ENCODE data around the gene ETFBKMT. TPM values are rescaled to one million over a fixed set of nuclear protein-coding genes. Genes with fewer than 3 reads are reported as not detected.
A peak's percentile ranks its signal among the peaks of the same experiment; 100 is the strongest.

The ETFBKMT gene
- total RNA-seq, 2 experiments from 2014 or later: 0.38 to 0.92 TPM

DNA sequence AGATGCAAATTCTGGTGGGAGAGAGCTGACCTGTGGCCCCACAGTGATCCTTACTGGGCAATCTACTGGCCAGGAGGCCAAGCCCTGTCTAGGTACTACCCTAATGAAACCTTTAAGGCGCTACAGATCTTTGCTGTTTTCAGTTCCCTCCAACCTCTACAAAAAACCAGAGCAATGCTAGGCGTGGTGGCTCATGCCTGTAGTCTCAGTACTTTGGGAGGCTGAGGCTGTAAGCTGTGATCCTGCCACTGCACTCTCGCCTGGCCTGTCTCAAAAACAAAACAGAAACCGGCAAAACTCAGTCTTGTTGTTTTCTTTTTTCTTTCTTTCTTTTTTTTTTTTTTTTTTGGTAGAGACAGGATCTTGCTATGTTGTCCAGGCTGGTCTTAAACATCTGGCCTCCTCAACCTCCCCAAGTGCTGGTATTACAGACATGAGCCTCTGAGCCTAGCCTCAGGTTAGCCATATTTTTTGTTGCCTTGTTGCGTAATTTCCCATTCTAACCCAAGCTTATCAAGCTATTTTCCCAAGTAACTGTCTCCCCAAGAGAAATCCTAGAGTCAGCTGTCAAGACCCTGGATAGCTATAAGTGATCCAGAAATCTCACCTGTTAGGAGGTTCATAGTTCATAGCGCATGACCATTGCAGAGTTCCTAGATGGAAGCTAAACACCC, 2.8 kb downstream of the ETFBKMT start:
- CTCF ChIA-PET: interaction anchor here (1.5 kb wide), 1 partner anchor 20 kb away, joined by 3 read pairs; no protein-coding TSS in a partner anchor
- H3K27me3 ChIP-seq (ENCODE audit: control insufficient read depth in 1 of 2, insufficient read depth in 2 of 2, low read length in 2 of 2): no peaks in the 10 kb centered on the region
- no peak overlapping the region for H3K27ac Mint-ChIP-seq
- POLR2A ChIA-PET: interaction anchor here (0.6 kb wide), 1 partner anchor 297 kb away, joined by 3 read pairs; the partner anchor contains the start of gene RESF1
- H3K4me1 Mint-ChIP-seq (ENCODE audit: low read depth): peaks cover 19% of the 10 kb centered on the region
- ATAC-seq (ENCODE audit: poor library complexity) (no peak), DNase-seq (no peak)
- no peaks in the 10 kb centered on the region for H3K9me3 Mint-ChIP-seq
- H3K36me3 Mint-ChIP-seq (ENCODE audit: low read depth): peaks cover 4% of the 10 kb centered on the region
- peaks cover 12% of the 10 kb centered on the region for H3K4me1 ChIP-seq (ENCODE audit: insufficient read depth, low read length)
- H3K9me3 ChIP-seq (ENCODE audit: control insufficient read depth in 1 of 2, insufficient read depth in 1 of 2, low read length in 2 of 2): no peaks in the 10 kb centered on the region
- TF ChIP-seq, protein P1, sequence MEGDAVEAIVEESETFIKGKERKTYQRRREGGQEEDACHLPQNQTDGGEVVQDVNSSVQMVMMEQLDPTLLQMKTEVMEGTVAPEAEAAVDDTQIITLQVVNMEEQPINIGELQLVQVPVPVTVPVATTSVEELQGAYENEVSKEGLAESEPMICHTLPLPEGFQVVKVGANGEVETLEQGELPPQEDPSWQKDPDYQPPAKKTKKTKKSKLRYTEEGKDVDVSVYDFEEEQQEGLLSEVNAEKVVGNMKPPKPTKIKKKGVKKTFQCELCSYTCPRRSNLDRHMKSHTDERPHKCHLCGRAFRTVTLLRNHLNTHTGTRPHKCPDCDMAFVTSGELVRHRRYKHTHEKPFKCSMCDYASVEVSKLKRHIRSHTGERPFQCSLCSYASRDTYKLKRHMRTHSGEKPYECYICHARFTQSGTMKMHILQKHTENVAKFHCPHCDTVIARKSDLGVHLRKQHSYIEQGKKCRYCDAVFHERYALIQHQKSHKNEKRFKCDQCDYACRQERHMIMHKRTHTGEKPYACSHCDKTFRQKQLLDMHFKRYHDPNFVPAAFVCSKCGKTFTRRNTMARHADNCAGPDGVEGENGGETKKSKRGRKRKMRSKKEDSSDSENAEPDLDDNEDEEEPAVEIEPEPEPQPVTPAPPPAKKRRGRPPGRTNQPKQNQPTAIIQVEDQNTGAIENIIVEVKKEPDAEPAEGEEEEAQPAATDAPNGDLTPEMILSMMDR (IDR thresholded peaks at IDR 0.05): no peak
- H3K4me3 Mint-ChIP-seq: peak overlapping the region; percentile 1
- intact Hi-C loops (cut with DNase I, micrococcal nuclease): loop anchor here in 1 of 2 experiments (2.0 kb wide), 1 partner anchor 16 kb away; no protein-coding TSS in a partner anchor
- no peaks in the 10 kb centered on the region for H3K27me3 Mint-ChIP-seq
- no peaks in the 10 kb centered on the region for H3K36me3 ChIP-seq (ENCODE audit: insufficient read depth, low read length)
- H3K27ac ChIP-seq (ENCODE audit: low read depth in 1 of 2, low read length in 2 of 2): no peak overlapping the region
- H3K4me3 ChIP-seq (ENCODE audit: low read length): no peak overlapping the region

DNA sequence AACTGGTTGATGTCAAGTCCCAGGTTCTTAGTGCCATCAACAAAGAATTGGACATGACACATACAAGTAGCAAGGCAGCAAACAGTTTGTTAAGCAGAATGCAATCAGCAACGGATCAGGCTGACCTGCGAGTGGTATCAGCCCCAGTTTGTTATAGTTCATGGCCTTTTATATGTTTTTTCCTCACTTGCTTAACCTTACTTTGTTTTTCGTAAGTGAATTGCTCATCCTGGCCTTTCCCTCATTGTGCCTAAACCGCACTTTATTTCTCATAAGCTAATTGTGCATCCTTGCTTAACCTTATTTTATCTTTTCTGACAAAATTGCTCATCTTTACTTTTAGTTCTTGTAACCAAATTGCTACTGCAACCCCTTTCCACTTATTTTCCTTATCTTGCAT, 4.1 kb downstream of the ETFBKMT start:
- Mint-ChIP-seq H3K36me3 (ENCODE audit: low read depth) (peaks cover 11% of the 10 kb centered on the region), H3K4me1 (ENCODE audit: low read depth) (peaks cover 11% of the 10 kb centered on the region), H3K27ac (peak overlapping the region; percentile 1), H3K4me3 (no peak overlapping the region), H3K27me3 (no peaks in the 10 kb centered on the region), H3K9me3 (no peaks in the 10 kb centered on the region)
- Histone ChIP-seq H3K4me1 (ENCODE audit: insufficient read depth, low read length) (peaks cover 9% of the 10 kb centered on the region), H3K36me3 (ENCODE audit: insufficient read depth, low read length) (no peaks in the 10 kb centered on the region), H3K27me3 (ENCODE audit: control insufficient read depth in 1 of 2, insufficient read depth in 2 of 2, low read length in 2 of 2) (no peaks in the 10 kb centered on the region), H3K27ac (ENCODE audit: low read depth in 1 of 2, low read length in 2 of 2) (no peak overlapping the region), H3K4me3 (ENCODE audit: low read length) (no peak overlapping the region), H3K9me3 (ENCODE audit: control insufficient read depth in 1 of 2, insufficient read depth in 1 of 2, low read length in 2 of 2) (peaks cover 0 to 3% of the 10 kb centered on the region in 2 experiments)
- TF ChIP-seq, protein P1 (IDR thresholded peaks at IDR 0.05): no peak
- POLR2A ChIA-PET: interaction anchor here (1.0 kb wide), 1 partner anchor 10 kb away, joined by 4 read pairs; no protein-coding TSS in a partner anchor
- intact Hi-C loops (cut with DNase I, micrococcal nuclease): loop anchor here in 1 of 2 experiments (2.0 kb wide), 1 partner anchor 15 kb away; no protein-coding TSS in a partner anchor
- DNase-seq (no peak), ATAC-seq (ENCODE audit: poor library complexity) (no peak)
- CTCF ChIA-PET: interaction anchor here (1.5 kb wide), 1 partner anchor 19 kb away, joined by 3 read pairs; no protein-coding TSS in a partner anchor

DNA sequence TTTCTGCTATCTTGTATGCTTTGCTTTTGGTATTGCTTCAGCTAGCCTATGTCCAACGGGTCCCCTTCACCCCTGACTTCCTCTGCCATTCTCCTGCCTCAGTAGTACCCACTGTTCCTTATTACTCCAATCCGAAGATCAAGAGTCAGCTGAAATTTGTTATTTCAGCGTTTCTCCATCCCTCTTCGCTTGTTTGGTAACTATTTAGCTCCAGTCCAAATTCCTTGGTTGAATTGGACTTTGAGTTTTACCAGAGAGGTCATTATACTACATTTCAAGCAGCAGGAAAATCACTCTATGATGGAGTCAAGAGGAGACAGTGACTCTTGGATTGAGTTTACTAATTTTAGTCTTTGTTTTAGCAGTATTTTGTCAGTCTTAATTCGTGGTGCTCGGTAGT, 4.5 kb downstream of the ETFBKMT start:
- ChIA-PET POLR2A (interaction anchor here (1.0 kb wide), 1 partner anchor 11 kb away, joined by 4 read pairs; no protein-coding TSS in a partner anchor), CTCF (interaction anchor here (1.5 kb wide), 1 partner anchor 18 kb away, joined by 3 read pairs; no protein-coding TSS in a partner anchor)
- H3K36me3 ChIP-seq (ENCODE audit: insufficient read depth, low read length): no peaks in the 10 kb centered on the region
- Mint-ChIP-seq H3K27me3 (no peaks in the 10 kb centered on the region), H3K4me1 (ENCODE audit: low read depth) (peaks cover 11% of the 10 kb centered on the region), H3K4me3 (no peak overlapping the region), H3K27ac (peak overlapping the region; percentile 1), H3K36me3 (ENCODE audit: low read depth) (peaks cover 15% of the 10 kb centered on the region), H3K9me3 (no peaks in the 10 kb centered on the region)
- DNase-seq (no peak), ATAC-seq (ENCODE audit: poor library complexity) (no peak)
- H3K4me1 ChIP-seq (ENCODE audit: insufficient read depth, low read length): peaks cover 8% of the 10 kb centered on the region
- H3K27me3 ChIP-seq (ENCODE audit: control insufficient read depth in 1 of 2, insufficient read depth in 2 of 2, low read length in 2 of 2): no peaks in the 10 kb centered on the region
- TF ChIP-seq, protein P1 (IDR thresholded peaks at IDR 0.05): no peak
- intact Hi-C loops (cut with DNase I, micrococcal nuclease): no loop called here
- H3K27ac ChIP-seq (ENCODE audit: low read depth in 1 of 2, low read length in 2 of 2): no peak overlapping the region
- H3K4me3 ChIP-seq (ENCODE audit: low read length): no peak overlapping the region
- H3K9me3 ChIP-seq (ENCODE audit: control insufficient read depth in 1 of 2, insufficient read depth in 1 of 2, low read length in 2 of 2): peaks cover 4 to 5% of the 10 kb centered on the region in 2 experiments

All from CD4-positive, alpha-beta T cell (primary cell).